GM12878 (cell line): Measurements from ENCODE around the gene WDSUB1. TPM values are rescaled to one million over a fixed set of nuclear protein-coding genes. Genes with fewer than 3 reads are reported as not detected.

Experiments used
- ATAC-seq: fragments of 200-7000 bp; cut with Tn5 transposase; 3 replicates; pipeline ENCODE4 v1.9.1; 2020; ENCODE audit warnings: mild to moderate bottlenecking, moderate library complexity
- BruUV-seq: library from RNA; stranded (reverse); fragments of 400-500 nt; replicated peaks from 2 replicates; lab custom pipeline; 2021; lab: Mats Ljungman, UMichigan
- CTCF ChIA-PET: fragments of 300-600 bp; sonication (Branson Sonifier 250); formaldehyde crosslinking; extraction: SDS; loops from one replicate; lab custom pipeline; 2021; ENCODE audit warnings: inconsistent platforms; lab: Yijun Ruan, JAX
- POLR2A ChIA-PET: fragments of 350-600 bp; formaldehyde crosslinking; extraction: SDS; loops from one replicate; lab custom pipeline; 2021; ENCODE audit warnings: inconsistent platforms; lab: Charles Lee
- RAD21 ChIA-PET: fragments of 300-600 bp; sonication (Branson Sonifier 250); formaldehyde crosslinking; loops from one replicate; lab custom pipeline; 2023; ENCODE audit warnings: antibody characterized with exemption; ENCODE audit not compliant: unreplicated experiment; lab: Charles Lee
- SMC1A ChIA-PET: fragments of 300-600 bp; sonication (Branson Sonifier 250); formaldehyde crosslinking; loops from one replicate; lab custom pipeline; 2023; ENCODE audit not compliant: unreplicated experiment, uncharacterized antibody; lab: Charles Lee
- DNase-seq: peaks from one replicate; pipeline ENCODE4 v3.0.0-alpha.2; 2011; ENCODE audit warnings: low read depth, low spot score
- FAIRE-seq: peaks from 3 replicates; lab custom pipeline; 2011; peaks lifted over from hg19 to GRCh38; lab: Jason Lieb, UNC
- H2AFZ ChIP-seq: 2 replicates; pipeline ENCODE4 v1.6.0; 2011; ENCODE audit warnings: low read depth, low read length, control low read depth; ENCODE audit not compliant: control insufficient read depth
- H3K27ac ChIP-seq: 2 replicates; pipeline ENCODE4 v1.5.1; 2011; ENCODE audit warnings: control low read depth; ENCODE audit not compliant: control insufficient read depth, insufficient read depth
- H3K27me3 ChIP-seq, 2 experiments: replicated peaks in 1 of 2; 2 replicates each; pipeline versions ENCODE4 v1.6.0 to v1.6.1; 2011; ENCODE audit warnings: low read length in 1 of 2; ENCODE audit not compliant: control insufficient read depth in 2 of 2, insufficient read depth in 2 of 2
- H3K36me3 ChIP-seq, 2 experiments: 2 replicates each; pipeline ENCODE4 v1.5.1; 2011; ENCODE audit warnings: low read length in 1 of 2; ENCODE audit not compliant: control insufficient read depth in 2 of 2, insufficient read depth in 2 of 2
- H3K4me1 ChIP-seq: 2 replicates; pipeline ENCODE4 v1.6.1; 2011; ENCODE audit warnings: mild to moderate bottlenecking, low read length, moderate library complexity, mixed read lengths; ENCODE audit not compliant: control insufficient read depth, insufficient read depth
- H3K4me2 ChIP-seq: 2 replicates; pipeline ENCODE4 v1.6.0; 2011; ENCODE audit warnings: control low read depth; ENCODE audit not compliant: control insufficient read depth, insufficient read depth
- H3K4me3 ChIP-seq: fragments of 200-600 bp; sonication (generic); 2 replicates; pipeline ENCODE4 v1.5.1; 2016
- H3K79me2 ChIP-seq: 2 replicates; pipeline ENCODE4 v1.6.0; 2011; ENCODE audit warnings: low read length; ENCODE audit not compliant: control insufficient read depth, insufficient read depth
- H3K9ac ChIP-seq: 2 replicates; pipeline ENCODE4 v1.8.0; 2011; ENCODE audit warnings: low read length, control low read depth, mixed read lengths; ENCODE audit not compliant: control insufficient read depth, insufficient read depth
- H3K9me3 ChIP-seq: replicated peaks from 3 replicates; pipeline ENCODE4 v1.5.1; 2011; ENCODE audit warnings: mild to moderate bottlenecking, low read length; ENCODE audit not compliant: control insufficient read depth, insufficient read depth
- H4K20me1 ChIP-seq: 2 replicates; pipeline ENCODE4 v1.6.0; 2011; ENCODE audit not compliant: control insufficient read depth, insufficient read depth
- BACH1 ChIP-seq: fragments of 450-650 bp; IDR thresholded peaks from 2 replicates; pipeline ENCODE4 v1.6.1; 2017; ENCODE audit warnings: mild to moderate bottlenecking, borderline replicate concordance
- E2F4 ChIP-seq: IDR thresholded peaks from 2 replicates; pipeline ENCODE4 v1.6.1; 2012; ENCODE audit warnings: low read depth, low read length, improper control_type of control experiment
- E4F1 ChIP-seq: fragments of 450-650 bp; IDR thresholded peaks from 2 replicates; pipeline ENCODE4 v1.6.1; 2018; ENCODE audit warnings: borderline replicate concordance, mild to moderate bottlenecking; ENCODE audit not compliant: partially characterized antibody
- HSF1 ChIP-seq: fragments of 150-350 bp; IDR thresholded peaks from 2 replicates; pipeline ENCODE4 v1.6.1; 2014; ENCODE audit warnings: mild to moderate bottlenecking, low read depth, low read length
- MAX ChIP-seq: IDR thresholded peaks from 2 replicates; pipeline ENCODE4 v1.6.1; 2012; ENCODE audit warnings: low read depth, low read length, improper control_type of control experiment
- NBN ChIP-seq: fragments of 450-650 bp; IDR thresholded peaks from 2 replicates; pipeline ENCODE4 v1.6.1; 2016
- NFIC ChIP-seq: IDR thresholded peaks from 2 replicates; pipeline ENCODE4 v1.6.1; 2012; ENCODE audit warnings: low read depth, mild to moderate bottlenecking, inconsistent platforms, low read length, moderate library complexity
- REST ChIP-seq: IDR thresholded peaks from 2 replicates; pipeline ENCODE4 v1.6.1; 2012; ENCODE audit warnings: mild to moderate bottlenecking, low read depth, low read length
- SPI1 ChIP-seq: IDR thresholded peaks from 2 replicates; pipeline ENCODE4 v1.6.1; 2011; ENCODE audit warnings: low read depth, mild to moderate bottlenecking, low read length, moderate library complexity, borderline replicate concordance; ENCODE audit not compliant: insufficient read depth
- YBX1 ChIP-seq: fragments of 450-650 bp; IDR thresholded peaks from 2 replicates; pipeline ENCODE4 v1.6.1; 2016; ENCODE audit warnings: antibody characterized with exemption
- in situ Hi-C: fragments of 300-500 bp; cut with MboI; formaldehyde crosslinking; loops from 9 replicates; pipeline ENCODE4 v1.14.3; 2018; ENCODE audit warnings: mixed read lengths
- intact Hi-C: fragments of 100-400 bp; cut with micrococcal nuclease; formaldehyde crosslinking; loops from one replicate; pipeline ENCODE4 v1.14.2; 2022; ENCODE audit not compliant: unreplicated experiment
- polyA plus RNA-seq, 11 experiments: library from polyadenylated mRNA; depleted of rRNA in 4 of 11; unstranded in 6 of 11; stranded (reverse) in 5 of 11; fragments of >200 nt; fragmentation: Nextera tagmentation in 4 of 11; fragmentation: Illumina TruSeq in 1 of 11; extraction: Ambion mirVana in 4 of 11; extraction: Trizol in 1 of 11; gene quantifications; 1 replicate in 1 of 11; 2 replicates in 10 of 11; pipeline versions ENCODE4 v1.2.1 to v1.2.3, GENCODE V29; 2011 to 2016; ENCODE audit warnings: inconsistent platforms in 2 of 11, missing spikeins in 2 of 11, low read depth in 1 of 11
- total RNA-seq, 4 experiments: library from RNA; depleted of rRNA in 3 of 4; stranded (reverse); fragments of >200 nt in 3 of 4; fragmentation: Illumina TruSeq in 1 of 4; extraction: Trizol in 1 of 4; gene quantifications; 2 replicates each; pipeline versions ENCODE4 v1.2.1 to v1.2.3, GENCODE V29; 2013 to 2021

Gene WDSUB1
- total and polyA plus RNA-seq, 10 of the 15 experiments (the other 5 are each of a cell fraction or from before 2014, with no cell fraction given), result 4.4 to 12.7 (median 7.6) TPM

GRCh38 chr2:159246325-159246988 is 40.0 kb downstream of the WDSUB1 start (continued):
- TF ChIP-seq REST (no peak), BACH1 (no peak), MAX (no peak), HSF1 (no peak)

GRCh38 chr2:159243529-159243928 is 43.0 kb downstream of the WDSUB1 start:
- ATAC-seq (no peak), FAIRE-seq (no peak), DNase-seq (no peak)
- no peaks in the 10 kb centered on the region for H3K27me3 ChIP-seq
- in situ Hi-C loops (no loop called here), intact Hi-C loops (no loop called here)
- H3K9me3 ChIP-seq, result no peaks in the 10 kb centered on the region; the same call in 1 of the 3 replicates
- TF ChIP-seq E4F1 (no peak), YBX1 (no peak), SPI1 (no peak), NBN (no peak), E2F4 (no peak), NFIC (no peak)
- H4K20me1 ChIP-seq, result no peaks in the 10 kb centered on the region
- ChIA-PET RAD21 (no interaction called here), CTCF (no interaction called here), POLR2A (no interaction called here), SMC1A (interaction anchor here (1.2 kb wide), 1 partner anchor 38 kb away, joined by 3 read pairs; no protein-coding TSS in a partner anchor)
- no peak overlapping the region for H3K9ac ChIP-seq
- H3K4me1 ChIP-seq, result no peaks in the 10 kb centered on the region
- H3K36me3 ChIP-seq, result no peaks in the 10 kb centered on the region; a peak in 1 of 4 replicates
- H3K27ac ChIP-seq, result no peak overlapping the region
- H3K4me3 ChIP-seq, result no peak overlapping the region
- H2AFZ ChIP-seq, result no peak overlapping the region
- no peak overlapping the region for H3K4me2 ChIP-seq
- BruUV-seq, result no TSS peak
- H3K79me2 ChIP-seq, result no peaks in the 10 kb centered on the region
